ENCODE measurements around the gene SKP1. TPM values are rescaled to one million over a fixed set of nuclear protein-coding genes. Genes with fewer than 3 reads are reported as not detected.
A peak's percentile ranks its signal among the peaks of the same experiment; 100 is the strongest.

Gene SKP1
- total and polyA plus RNA-seq, 9 of the 15 experiments (the other 6 are each of a cell fraction or from before 2014, with no cell fraction given) = 301 to 2,109 (median 639) TPM

- POLR2A ChIA-PET = interaction anchor here (0.5 to 1.5 kb wide), 6 partner anchors 9 to 436 kb away, joined by 3 to 8 read pairs (median 4); no protein-coding TSS in a partner anchor
- no TSS peak for BruUV-seq (replicated peaks)
- Histone ChIP-seq H3K4me3 (no peak overlapping the region), H3K9ac (ENCODE audit: insufficient read depth in 1 of 2, low read depth in 2 of 2, low read length in 2 of 2) (no peak overlapping the region), H3K79me2 (ENCODE audit: control insufficient read depth, insufficient read depth, low read length) (peaks cover 32% of the 10 kb centered on the region), H3K4me2 (ENCODE audit: insufficient read depth, low read length) (no peak overlapping the region), H3K36me3 (ENCODE audit: control insufficient read depth, insufficient read depth, low read length) (peaks cover 83% of the 10 kb centered on the region), H3K27me3 (ENCODE audit: control insufficient read depth in 2 of 2, insufficient read depth in 2 of 2, low read length in 2 of 2) (no peaks in the 10 kb centered on the region), H3K4me1 (replicated peaks in 1 of 2; ENCODE audit: control insufficient read depth in 2 of 2, insufficient read depth in 2 of 2, low read length in 2 of 2) (peaks cover 7 to 28% of the 10 kb centered on the region in 2 experiments; a peak in 4 of 5 replicates), H3K27ac (ENCODE audit: extremely low read depth, low read depth, low read length) (no peak overlapping the region), H3K9me3 (replicated peaks; ENCODE audit: control insufficient read depth, insufficient read depth, low read depth, low read length) (no peaks in the 10 kb centered on the region), H3K9me1 (ENCODE audit: control insufficient read depth, insufficient read depth, low read length) (peaks cover 4% of the 10 kb centered on the region), H4K20me1 (replicated peaks; ENCODE audit: control insufficient read depth, insufficient read depth, low read length) (peaks cover 38% of the 10 kb centered on the region), H2AFZ (ENCODE audit: low read depth, low read length) (no peak overlapping the region)
- in situ Hi-C loops (cut with MboI) = no loop called here
- 98% methylated on average over 8 of the region's 10 CpGs for WGBS (ENCODE audit: insufficient coverage, low coverage, missing lambda C conversion rate)
- intact Hi-C loops (cut with micrococcal nuclease) = no loop called here
- FAIRE-seq = no peak
- no peak for ATAC-seq
- TF ChIP-seq POLR2G (IDR thresholded peaks at IDR 0.05; ENCODE audit: low read depth, low read length) = peak; percentile 55
- TF ChIP-seq ZNF589 (CRISPR knock-in tag; IDR thresholded peaks at IDR 0.05; ENCODE audit: low read depth) = no peak
- no peak for TF ChIP-seq KDM5B (IDR thresholded peaks at IDR 0.05; ENCODE audit: insufficient replicate concordance, low read depth, low read length)
- no peak for TF ChIP-seq PCBP2 (IDR thresholded peaks at IDR 0.05; ENCODE audit: low read depth, low read length, poor library complexity, severe bottlenecking)
- TF ChIP-seq FOS (IDR thresholded peaks at IDR 0.05; ENCODE audit: extremely low read depth, insufficient read length) = no peak
- TF ChIP-seq RB1 (IDR thresholded peaks at IDR 0.05; ENCODE audit: low read depth) = no peak
- no peak for TF ChIP-seq DNMT1 (IDR thresholded peaks at IDR 0.05)
- TF ChIP-seq TFAP4 (CRISPR knock-in tag; IDR thresholded peaks at IDR 0.05; ENCODE audit: borderline replicate concordance) = no peak
- CTCF ChIA-PET (ENCODE audit: low intra/inter-chr PET ratio) = interaction anchor here (0.7 kb wide), 1 partner anchor 105 kb away, joined by 3 read pairs; no protein-coding TSS in a partner anchor
- no peak for DNase-seq (ENCODE audit: extremely low read depth in 1 of 4, low spot score in 3 of 4)
These were observed 32.5 kb downstream of the SKP1 start for GRCh38 chr5:134143944-134144941.

All from K562 (cell line).